Cardiac fibroblast (primary cell): ENCODE data around the gene PAQR9.
"Not testable (repeated sequence)": the region's sequence is repeated elsewhere in the genome, so short reads cannot be mapped to it uniquely, and the experiment has no call there.

ENCODE experiments used
- DNase-seq, 2 donors: peaks; one replicate each; pipeline versions ENCODE4 v3.0.0 to v3.0.0-alpha.2; 2010; ENCODE audit warnings: low read depth in 2 of 2
- H3K4me3 ChIP-seq, 2 donors: replicated peaks in 1 of 2; 1 replicate in 1 of 2; 2 replicates in 1 of 2; pipeline ENCODE4 v1.5.1; 2011; ENCODE audit warnings: low read depth in 2 of 2, low read length in 2 of 2, mild to moderate bottlenecking in 2 of 2, moderate library complexity in 1 of 2
- TF ChIP-seq, protein P1 (sequence below): IDR thresholded peaks from one replicate; pipeline ENCODE4 v1.5.1; 2011; ENCODE audit warnings: low read depth, mild to moderate bottlenecking, low read length, inconsistent platforms

The PAQR9 gene

DNA sequence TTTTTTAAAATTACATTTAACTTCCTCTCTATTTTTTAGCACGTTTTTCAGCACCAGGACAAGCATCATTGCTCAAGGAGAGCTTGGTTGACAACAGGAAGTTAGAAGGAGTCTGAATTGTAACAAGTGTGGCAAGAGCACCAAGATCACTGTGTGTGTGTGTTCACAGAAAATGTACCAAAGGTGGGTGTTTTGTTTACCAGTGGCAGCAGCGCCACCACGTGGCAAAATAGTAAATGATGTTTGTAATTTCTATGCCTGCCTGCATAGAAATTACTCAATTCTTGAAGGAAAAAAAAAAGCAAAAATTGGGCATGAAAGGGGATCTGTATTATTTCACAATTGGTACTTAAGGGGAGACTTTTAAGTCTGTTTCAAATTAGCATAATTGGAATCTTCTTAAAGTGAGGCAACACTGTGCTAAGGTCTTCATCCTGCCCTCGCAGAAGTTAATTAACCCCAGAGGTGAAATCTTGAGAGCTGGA, 30.5 kb upstream of the PAQR9 start:
- TF ChIP-seq, protein P1, sequence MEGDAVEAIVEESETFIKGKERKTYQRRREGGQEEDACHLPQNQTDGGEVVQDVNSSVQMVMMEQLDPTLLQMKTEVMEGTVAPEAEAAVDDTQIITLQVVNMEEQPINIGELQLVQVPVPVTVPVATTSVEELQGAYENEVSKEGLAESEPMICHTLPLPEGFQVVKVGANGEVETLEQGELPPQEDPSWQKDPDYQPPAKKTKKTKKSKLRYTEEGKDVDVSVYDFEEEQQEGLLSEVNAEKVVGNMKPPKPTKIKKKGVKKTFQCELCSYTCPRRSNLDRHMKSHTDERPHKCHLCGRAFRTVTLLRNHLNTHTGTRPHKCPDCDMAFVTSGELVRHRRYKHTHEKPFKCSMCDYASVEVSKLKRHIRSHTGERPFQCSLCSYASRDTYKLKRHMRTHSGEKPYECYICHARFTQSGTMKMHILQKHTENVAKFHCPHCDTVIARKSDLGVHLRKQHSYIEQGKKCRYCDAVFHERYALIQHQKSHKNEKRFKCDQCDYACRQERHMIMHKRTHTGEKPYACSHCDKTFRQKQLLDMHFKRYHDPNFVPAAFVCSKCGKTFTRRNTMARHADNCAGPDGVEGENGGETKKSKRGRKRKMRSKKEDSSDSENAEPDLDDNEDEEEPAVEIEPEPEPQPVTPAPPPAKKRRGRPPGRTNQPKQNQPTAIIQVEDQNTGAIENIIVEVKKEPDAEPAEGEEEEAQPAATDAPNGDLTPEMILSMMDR, result peak; percentile 49
- DNase-seq, result peak; percentile 86 to 88
- no peak overlapping the region for H3K4me3 ChIP-seq

DNA sequence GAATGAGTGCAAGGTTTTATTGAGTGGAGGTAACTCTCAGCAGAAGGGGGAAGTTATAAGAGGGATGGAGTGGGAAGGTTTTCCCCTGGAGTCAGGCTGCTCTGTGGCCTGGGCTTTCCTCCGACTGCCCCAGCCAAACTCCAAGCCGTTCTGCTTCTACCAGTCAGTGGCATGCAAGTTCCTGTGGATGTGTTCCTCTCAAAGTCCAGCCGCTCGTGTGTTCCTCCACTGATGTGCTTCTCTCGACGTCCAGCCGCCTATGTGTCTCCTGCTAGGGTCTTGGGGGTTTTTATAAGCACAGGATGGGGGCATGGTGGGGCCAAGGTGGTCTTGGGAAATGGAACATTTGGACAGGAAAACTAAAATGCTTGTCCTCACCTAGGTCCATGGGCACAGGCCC, 28.8 kb upstream of the PAQR9 start:
- TF ChIP-seq, protein P1, result no peak

DNA sequence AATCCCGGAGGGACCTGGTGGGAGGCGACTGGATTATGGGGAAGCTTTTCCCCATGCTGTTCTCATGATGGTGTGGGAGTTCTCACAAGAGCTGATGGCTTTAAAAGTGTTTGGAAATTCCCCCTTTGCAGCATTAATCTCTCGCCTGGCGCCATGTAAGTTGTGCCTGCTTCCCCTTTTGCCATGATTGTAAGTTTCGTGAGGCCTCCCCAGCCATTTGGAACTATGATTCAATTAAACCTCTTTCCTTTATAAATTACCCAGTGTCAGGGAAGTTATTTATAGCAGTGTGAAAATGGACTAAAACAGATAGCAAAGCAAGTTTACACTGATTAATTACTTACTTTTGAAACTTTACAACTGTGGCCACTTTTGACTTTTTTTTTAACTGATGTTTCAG, 27.2 kb upstream of the PAQR9 start:
- TF ChIP-seq, protein P1, result no peak

More for the DNA sequence above, 28.8 kb upstream of the PAQR9 start:
- H3K4me3 ChIP-seq, result no peak overlapping the region
- no peak for DNase-seq

DNA sequence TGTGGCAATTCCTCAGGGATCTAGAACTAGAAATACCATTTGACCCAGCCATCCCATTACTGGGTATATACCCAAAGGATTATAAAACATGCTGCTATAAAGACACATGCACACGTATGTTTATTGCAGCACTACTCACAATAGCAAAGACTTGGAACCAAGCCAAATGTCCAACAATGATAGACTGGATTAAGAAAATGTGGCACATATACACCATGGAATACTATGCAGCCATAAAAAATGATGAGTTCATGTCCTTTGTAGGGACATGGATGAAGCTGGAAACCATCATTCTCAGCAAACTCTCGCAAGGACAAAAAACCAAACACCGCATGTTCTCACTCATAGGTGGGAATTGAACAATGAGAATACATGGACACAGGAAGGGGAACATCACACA, 25.4 kb upstream of the PAQR9 start:
- H3K4me3 ChIP-seq, DNase-seq: not testable (repeated sequence)

More for the DNA sequence above, 27.2 kb upstream of the PAQR9 start:
- DNase-seq, result no peak
- no peak overlapping the region for H3K4me3 ChIP-seq

DNA sequence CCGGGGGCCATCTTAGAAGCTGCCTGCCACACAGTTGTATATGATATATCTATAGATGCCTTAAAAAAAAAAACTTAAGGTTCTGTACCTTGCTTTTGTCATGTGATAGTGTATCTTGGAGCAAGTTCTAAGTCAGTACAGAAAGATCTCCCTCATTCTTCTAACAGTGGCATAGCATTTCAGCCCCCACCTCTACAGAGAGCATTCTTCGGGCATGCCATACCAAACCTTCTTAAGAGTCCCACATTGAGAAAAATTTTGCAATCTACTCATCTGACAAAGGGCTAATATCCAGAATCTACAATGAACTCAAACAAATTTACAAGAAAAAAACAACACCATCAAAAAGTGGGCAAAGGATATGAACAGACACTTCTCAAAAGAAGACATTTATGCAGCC, 24.7 kb upstream of the PAQR9 start:
- not testable (repeated sequence) for DNase-seq, H3K4me3 ChIP-seq

DNA sequence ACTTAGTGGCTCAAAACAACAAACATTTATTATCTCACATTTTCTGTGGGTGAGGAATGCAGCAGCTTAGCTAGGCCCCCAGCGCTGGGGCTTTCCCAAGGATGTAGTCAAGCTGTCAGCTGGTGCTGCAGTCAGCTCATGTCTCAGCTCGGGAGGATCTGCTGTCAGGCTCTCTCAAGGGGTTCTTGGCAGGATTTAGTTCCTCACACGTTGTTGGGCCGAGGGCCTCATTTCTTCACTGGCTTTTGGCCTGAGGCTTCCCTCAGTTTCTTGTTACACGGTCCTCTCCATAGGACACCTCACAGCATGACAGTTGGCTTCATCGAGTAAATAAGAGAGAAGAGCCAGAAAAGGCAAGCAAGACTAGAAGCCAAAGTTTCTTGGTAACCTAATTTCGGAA, 24.2 kb upstream of the PAQR9 start:
- TF ChIP-seq, protein P1, result no peak
- H3K4me3 ChIP-seq, result no peak overlapping the region
- peak; percentile 68 to 76 for DNase-seq

DNA sequence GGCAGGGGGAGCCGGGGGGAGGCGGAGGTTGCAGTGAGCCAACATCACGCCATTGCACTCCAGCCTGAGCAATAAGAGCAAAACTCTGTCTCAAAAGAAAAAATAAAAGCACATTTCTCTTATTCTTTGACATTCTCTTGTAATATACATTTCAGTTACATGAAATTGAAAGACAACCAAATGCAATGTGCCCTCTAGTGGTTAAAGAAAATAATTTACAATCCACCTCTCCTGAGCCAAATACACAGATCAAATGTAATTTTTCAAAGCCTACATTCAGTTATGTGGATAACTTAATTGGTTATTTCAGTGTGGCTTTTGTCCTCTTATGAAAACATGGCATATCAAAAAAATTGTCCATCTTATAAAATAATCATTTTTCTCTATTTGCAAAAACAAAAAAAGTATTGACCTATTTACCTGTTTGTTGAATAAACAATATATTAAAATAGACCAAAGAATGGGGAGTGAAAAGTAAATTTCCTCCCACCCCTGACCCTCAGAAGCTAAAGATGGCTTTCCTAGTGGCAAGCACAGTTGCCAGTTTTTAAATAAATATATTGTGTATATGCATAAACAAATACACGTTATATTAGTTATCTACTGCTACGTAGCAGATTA, 23.7 kb upstream of the PAQR9 start:
- no peak overlapping the region for H3K4me3 ChIP-seq
- DNase-seq, result peak; percentile 64 to 69
- TF ChIP-seq, protein P1, result peak; percentile 51

DNA sequence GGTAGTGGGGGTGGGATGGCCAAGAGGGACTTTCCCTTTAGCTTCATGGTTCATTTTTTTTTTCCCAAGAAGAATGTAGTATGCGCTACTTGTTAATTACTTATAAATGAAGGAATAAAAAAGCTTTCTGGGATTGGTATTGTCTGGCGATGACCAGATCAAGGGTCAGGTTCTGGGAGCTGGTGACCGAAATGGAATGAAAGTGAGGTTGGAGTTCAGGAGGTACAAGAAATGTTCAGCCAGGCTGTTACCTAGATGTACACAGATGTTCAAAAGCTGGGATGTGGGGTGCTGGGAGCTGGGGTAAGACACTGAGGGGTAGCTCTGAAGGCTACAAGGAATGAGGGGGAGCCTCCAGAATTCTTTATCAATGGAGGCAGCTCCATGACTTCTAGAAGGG, 20.8 kb upstream of the PAQR9 start:
- TF ChIP-seq, protein P1, result no peak
- no peak overlapping the region for H3K4me3 ChIP-seq
- DNase-seq, result no peak
